Posterior cingulate gyrus (tissue), 11 donors: ENCODE results near the gene RCSD1.
A peak's percentile ranks its signal among the peaks of the same experiment; 100 is the strongest.

Experiments used
- DNase-seq, 10 donors: peaks; one replicate each; pipeline versions ENCODE4 v3.0.0 to v3.0.0-alpha.2; 2020 to 2021; ENCODE audit warnings: mixed read lengths in 3 of 10
- intact Hi-C: fragments of 100-400 bp; cut with DNase I; formaldehyde crosslinking; loops from one replicate; pipeline ENCODE4 v1.15.1; 2023

The RCSD1 gene

GRCh38 chr1:167706931-167707877, 77.2 kb downstream of the RCSD1 start:
- DNase-seq: no peak
- intact Hi-C loops: no loop called here

- intact Hi-C loops: no loop called here
- DNase-seq: no peak
These were observed 77.9 kb downstream of the RCSD1 start for GRCh38 chr1:167707942-167708341.

- intact Hi-C loops: no loop called here
- DNase-seq: no peak
These were observed 78.9 kb downstream of the RCSD1 start for GRCh38 chr1:167708940-167709389.

GRCh38 chr1:167710836-167711235, 80.8 kb downstream of the RCSD1 start:
- intact Hi-C loops: loop anchor here (10.0 kb wide), 1 partner anchor 374 kb away; no protein-coding TSS in a partner anchor
- no peak for DNase-seq

- DNase-seq: no peak
- intact Hi-C loops: loop anchor here (10.0 kb wide), 1 partner anchor 373 kb away; no protein-coding TSS in a partner anchor
These were observed 81.8 kb downstream of the RCSD1 start for GRCh38 chr1:167711797-167712196.

- peak in 2 of 10 donors; percentile 16 to 58 for DNase-seq
- intact Hi-C loops: loop anchor here (10.0 kb wide), 1 partner anchor 371 kb away; no protein-coding TSS in a partner anchor
These were observed 83.5 kb downstream of the RCSD1 start for GRCh38 chr1:167713330-167714081.

- peak in 6 of 10 donors; percentile 43 to 95 (median 84) for DNase-seq
- intact Hi-C loops: loop anchor here (10.0 kb wide), 1 partner anchor 371 kb away; no protein-coding TSS in a partner anchor
These were observed 84.0 kb downstream of the RCSD1 start for GRCh38 chr1:167714098-167714438.

- peak; percentile 84 to 97 (median 90) for DNase-seq
- intact Hi-C loops: loop anchor here (10.0 kb wide), 1 partner anchor 370 kb away; no protein-coding TSS in a partner anchor
These were observed 84.6 kb downstream of the RCSD1 start for GRCh38 chr1:167714439-167715156.

- DNase-seq: peak; percentile 60 to 95 (median 80)
- intact Hi-C loops: loop anchor here (10.0 kb wide), 1 partner anchor 369 kb away; no protein-coding TSS in a partner anchor
These were observed 85.3 kb downstream of the RCSD1 start for GRCh38 chr1:167715157-167715999.

GRCh38 chr1:167716000-167716271, 85.9 kb downstream of the RCSD1 start:
- DNase-seq: no peak
- intact Hi-C loops: loop anchor here (10.0 kb wide), 1 partner anchor 369 kb away; no protein-coding TSS in a partner anchor

- DNase-seq: no peak
- intact Hi-C loops: loop anchor here (10.0 kb wide), 1 partner anchor 367 kb away; no protein-coding TSS in a partner anchor
These were observed 87.3 kb downstream of the RCSD1 start for GRCh38 chr1:167717351-167717750.

GRCh38 chr1:167718914-167719691, 89.1 kb downstream of the RCSD1 start:
- intact Hi-C loops: loop anchor here (10.0 kb wide), 1 partner anchor 366 kb away; no protein-coding TSS in a partner anchor
- no peak for DNase-seq

GRCh38 chr1:167719715-167720421, 89.8 kb downstream of the RCSD1 start:
- intact Hi-C loops: loop anchor here (2.0 to 10.0 kb wide), 3 partner anchors 43 to 365 kb away; partner anchors contain the start of genes DCAF6 and MPC2
- peak in 1 of 10 donors; percentile 35 for DNase-seq

GRCh38 chr1:167720965-167721616, 91.1 kb downstream of the RCSD1 start:
- intact Hi-C loops: loop anchor here (1.0 to 5.0 kb wide), 3 partner anchors 42 to 216 kb away; partner anchors contain the start of genes DCAF6 and MPC2
- peak in 7 of 10 donors; percentile 33 to 89 (median 44) for DNase-seq

GRCh38 chr1:167721617-167722151, 91.7 kb downstream of the RCSD1 start, which contains the start of gene MPZL1:
MPZL1 (plus strand) TSS chr1:167721982; CDS start chr1:167722152, 170 bp downstream.
- intact Hi-C loops: loop anchor here (1.0 to 5.0 kb wide), 3 partner anchors 41 to 216 kb away; partner anchors contain the start of genes DCAF6 and MPC2
- DNase-seq: peak; percentile 95 to 99 (median 98)

- intact Hi-C loops: loop anchor here (5.0 kb wide), 1 partner anchor 215 kb away; the partner anchor contains the start of genes DCAF6 and MPC2
- peak in 2 of 10 donors; percentile 27 to 83 for DNase-seq
These were observed 92.3 kb downstream of the RCSD1 start for GRCh38 chr1:167722152-167722869.
